IMR-90 (cell line): ENCODE measurements around the gene PSMG3. TPM values are rescaled to one million over a fixed set of nuclear protein-coding genes. Genes with fewer than 3 reads are reported as not detected.

Experiments used
- ATAC-seq: fragments of 200-7000 bp; cut with Tn5 transposase; 2 replicates; pipeline ENCODE4 v1.9.1; 2020; ENCODE audit warnings: low read depth, mild to moderate bottlenecking, moderate library complexity
- BruUV-seq: library from RNA; stranded (reverse); fragments of 400-500 nt; replicated peaks from 2 replicates; lab custom pipeline; 2021; lab: Mats Ljungman, UMichigan
- CTCF ChIA-PET: fragments of 300-600 bp; formaldehyde crosslinking; extraction: SDS; loops from one replicate; lab custom pipeline; 2021; ENCODE audit warnings: antibody characterized with exemption; lab: Yijun Ruan, JAX
- POLR2A ChIA-PET: fragments of 300-600 bp; sonication (Branson Sonifier 250); formaldehyde crosslinking; loops from one replicate; lab custom pipeline; 2022; ENCODE audit warnings: antibody characterized with exemption; ENCODE audit not compliant: unreplicated experiment; lab: Charles Lee
- DNase-seq: peaks from one replicate; pipeline ENCODE4 v3.0.0; 2013
- H2AFZ ChIP-seq: replicated peaks from 2 replicates; pipeline ENCODE3; 2013; ENCODE audit warnings: low read length, mild to moderate bottlenecking; ENCODE audit not compliant: poor library complexity
- H2AK5ac ChIP-seq: 2 replicates; pipeline ENCODE4 v1.6.1; 2013; ENCODE audit warnings: low read depth, low read length, inconsistent platforms
- H2AK9ac ChIP-seq: replicated peaks from 2 replicates; pipeline ENCODE3; 2013; ENCODE audit warnings: mild to moderate bottlenecking, low read depth, low read length, moderate library complexity; ENCODE audit not compliant: poor library complexity
- H2BK120ac ChIP-seq: 2 replicates; pipeline ENCODE4 v1.6.1; 2013; ENCODE audit warnings: low read depth, low read length, inconsistent platforms
- H2BK15ac ChIP-seq: 3 replicates; pipeline ENCODE4 v1.6.1; 2013; ENCODE audit warnings: low read depth, low read length, inconsistent platforms
- H2BK20ac ChIP-seq: 2 replicates; pipeline ENCODE4 v1.6.1; 2013; ENCODE audit warnings: low read depth, mild to moderate bottlenecking, inconsistent platforms, low read length, moderate library complexity
- H2BK5ac ChIP-seq: 2 replicates; pipeline ENCODE4 v1.6.1; 2013; ENCODE audit warnings: mild to moderate bottlenecking, low read depth, low read length, inconsistent platforms; ENCODE audit not compliant: poor library complexity, severe bottlenecking
- H3K14ac ChIP-seq: replicated peaks from 2 replicates; pipeline ENCODE4 v1.6.1; 2013; ENCODE audit warnings: low read depth, low read length, inconsistent platforms
- H3K18ac ChIP-seq: 2 replicates; pipeline ENCODE4 v1.6.1; 2013; ENCODE audit warnings: low read depth, low read length, control low read depth
- H3K23ac ChIP-seq: 2 replicates; pipeline ENCODE4 v1.6.1; 2013; ENCODE audit warnings: low read depth, low read length, inconsistent platforms
- H3K27ac ChIP-seq: 2 replicates; pipeline ENCODE4 v1.5.1; 2013; ENCODE audit warnings: mild to moderate bottlenecking, control low read depth, low read length; ENCODE audit not compliant: insufficient read depth
- H3K27me3 ChIP-seq: 2 replicates; pipeline ENCODE4 v1.6.1; 2013; ENCODE audit warnings: low read length; ENCODE audit not compliant: control insufficient read depth, insufficient read depth
- H3K36me3 ChIP-seq: 2 replicates; pipeline ENCODE4 v1.6.1; 2013; ENCODE audit warnings: low read length, mixed read lengths; ENCODE audit not compliant: control insufficient read depth, insufficient read depth
- H3K4ac ChIP-seq: 2 replicates; pipeline ENCODE4 v1.6.1; 2013; ENCODE audit warnings: low read depth, low read length, inconsistent platforms
- H3K4me1 ChIP-seq: 2 replicates; pipeline ENCODE4 v1.6.1; 2013; ENCODE audit warnings: low read length, mixed read lengths; ENCODE audit not compliant: control insufficient read depth, insufficient read depth
- H3K4me2 ChIP-seq: 2 replicates; pipeline ENCODE4 v1.6.1; 2013; ENCODE audit warnings: low read depth, mild to moderate bottlenecking, control low read depth, low read length, moderate library complexity
- H3K4me3 ChIP-seq: 2 replicates; pipeline ENCODE4 v1.5.1; 2013; ENCODE audit warnings: low read depth, mild to moderate bottlenecking, control low read depth, low read length, moderate library complexity; ENCODE audit not compliant: insufficient read depth
- H3K56ac ChIP-seq: 2 replicates; pipeline ENCODE4 v1.6.1; 2013; ENCODE audit warnings: low read length, inconsistent platforms; ENCODE audit not compliant: insufficient read depth; ENCODE audit errors: extremely low read depth
- H3K79me1 ChIP-seq, 2 experiments: 2 replicates each; pipeline ENCODE4 v1.6.1; 2013; ENCODE audit warnings: low read length in 2 of 2, inconsistent platforms in 1 of 2, low read depth in 1 of 2
- H3K9ac ChIP-seq: 2 replicates; pipeline ENCODE4 v1.6.1; 2013; ENCODE audit warnings: low read depth, low read length, control low read depth
- H3K9me1 ChIP-seq: 2 replicates; pipeline ENCODE4 v1.6.1; 2013; ENCODE audit warnings: low read length, inconsistent platforms; ENCODE audit not compliant: insufficient read depth
- H3K9me3 ChIP-seq: 2 replicates; pipeline ENCODE4 v1.6.1; 2013; ENCODE audit warnings: low read length; ENCODE audit not compliant: control insufficient read depth, insufficient read depth
- H4K20me1 ChIP-seq: 2 replicates; pipeline ENCODE4 v1.6.1; 2013; ENCODE audit warnings: low read length, inconsistent platforms; ENCODE audit not compliant: insufficient read depth
- H4K5ac ChIP-seq: 2 replicates; pipeline ENCODE4 v1.6.1; 2013; ENCODE audit warnings: mild to moderate bottlenecking, low read depth, low read length, control low read depth
- H4K8ac ChIP-seq, 2 experiments: 2 replicates each; pipeline ENCODE4 v1.6.1; 2013; ENCODE audit warnings: low read depth in 2 of 2, low read length in 2 of 2, control low read depth in 1 of 2, inconsistent platforms in 1 of 2
- H4K91ac ChIP-seq: 2 replicates; pipeline ENCODE4 v1.6.1; 2013; ENCODE audit warnings: low read depth, low read length, inconsistent platforms; ENCODE audit not compliant: insufficient read depth
- BHLHE40 ChIP-seq: fragments of 150-350 bp; IDR thresholded peaks from 2 replicates; pipeline ENCODE4 v1.6.1; 2016; ENCODE audit warnings: mild to moderate bottlenecking, low read depth, low read length
- CEBPB ChIP-seq: IDR thresholded peaks from 2 replicates; pipeline ENCODE4 v1.6.1; 2012; ENCODE audit warnings: low read depth, low read length, improper control_type of control experiment
- MAFK ChIP-seq: IDR thresholded peaks from 2 replicates; pipeline ENCODE4 v1.6.1; 2012; ENCODE audit warnings: low read depth, low read length, improper control_type of control experiment
- MAZ ChIP-seq: IDR thresholded peaks from 2 replicates; pipeline ENCODE4 v1.6.1; 2012; ENCODE audit warnings: low read depth, mild to moderate bottlenecking, low read length, improper control_type of control experiment, moderate library complexity, borderline replicate concordance
- MXI1 ChIP-seq: IDR thresholded peaks from 2 replicates; pipeline ENCODE4 v1.6.1; 2012; ENCODE audit warnings: low read depth, mild to moderate bottlenecking, low read length, moderate library complexity, borderline replicate concordance
- NFE2L2 ChIP-seq: fragments of 150-350 bp; IDR thresholded peaks from 2 replicates; pipeline ENCODE4 v1.6.1; 2016; ENCODE audit warnings: low read depth, mild to moderate bottlenecking, low read length
- POLR2A ChIP-seq: IDR thresholded peaks from 2 replicates; pipeline ENCODE4 v1.6.1; 2012; ENCODE audit warnings: mild to moderate bottlenecking, low read depth, low read length
- RFX5 ChIP-seq: IDR thresholded peaks from 2 replicates; pipeline ENCODE4 v1.8.0; 2012; ENCODE audit warnings: low read depth, mild to moderate bottlenecking, low read length, moderate library complexity
- WGBS, 2 experiments: methylation state at CpG; one replicate each; pipeline versions ENCODE4 v1.1.5 to v1.1.7; 2013; ENCODE audit warnings: missing lambda C conversion rate in 2 of 2; ENCODE audit not compliant: insufficient read length in 1 of 2; ENCODE audit errors: extremely low coverage in 2 of 2; 5-methylcytosine and 5-hydroxymethylcytosine counted together
- dilution Hi-C: fragments of 300-500 bp; cut with HindIII; formaldehyde crosslinking; loops from one replicate; pipeline ENCODE4 v1.14.3; 2018; ENCODE audit warnings: low sequenced_read_pairs; ENCODE audit not compliant: unreplicated experiment
- in situ Hi-C: fragments of 300-500 bp; cut with MboI; formaldehyde crosslinking; loops from 3 replicates; pipeline ENCODE4 v1.14.3; 2019; ENCODE audit warnings: low sequenced_read_pairs, inconsistent platforms, mixed read lengths
- intact Hi-C: fragments of 100-400 bp; cut with micrococcal nuclease; formaldehyde crosslinking; loops from 2 replicates; pipeline ENCODE4 v1.10.0; 2022
- polyA plus RNA-seq, 3 experiments: library from polyadenylated mRNA; depleted of rRNA; stranded (reverse); fragments of >200 nt; gene quantifications; 2 replicates each; pipeline ENCODE4 v1.2.3, GENCODE V29; 2012; ENCODE audit warnings: low replicate concordance in 1 of 3
- total RNA-seq: library from RNA; depleted of rRNA; stranded (reverse); fragments of >200 nt; gene quantifications from 2 replicates; pipeline ENCODE4 v1.2.3, GENCODE V29; 2012
- TF ChIP-seq, protein P1 (sequence below): fragments of 150-350 bp; IDR thresholded peaks from 2 replicates; pipeline ENCODE4 v1.6.1; 2016; ENCODE audit warnings: low read depth, mild to moderate bottlenecking, low read length, moderate library complexity, borderline replicate concordance
- TF ChIP-seq, protein P2 (sequence below): conservative IDR thresholded peaks from 2 replicates; pipeline ENCODE4 v1.5.1; 2012; ENCODE audit warnings: mild to moderate bottlenecking, low read depth, low read length, improper control_type of control experiment

PSMG3 gene
- total and polyA plus RNA-seq, 2 of the 4 experiments (the other 2 are of a cell fraction): 37.3 to 54.1 TPM

DNA sequence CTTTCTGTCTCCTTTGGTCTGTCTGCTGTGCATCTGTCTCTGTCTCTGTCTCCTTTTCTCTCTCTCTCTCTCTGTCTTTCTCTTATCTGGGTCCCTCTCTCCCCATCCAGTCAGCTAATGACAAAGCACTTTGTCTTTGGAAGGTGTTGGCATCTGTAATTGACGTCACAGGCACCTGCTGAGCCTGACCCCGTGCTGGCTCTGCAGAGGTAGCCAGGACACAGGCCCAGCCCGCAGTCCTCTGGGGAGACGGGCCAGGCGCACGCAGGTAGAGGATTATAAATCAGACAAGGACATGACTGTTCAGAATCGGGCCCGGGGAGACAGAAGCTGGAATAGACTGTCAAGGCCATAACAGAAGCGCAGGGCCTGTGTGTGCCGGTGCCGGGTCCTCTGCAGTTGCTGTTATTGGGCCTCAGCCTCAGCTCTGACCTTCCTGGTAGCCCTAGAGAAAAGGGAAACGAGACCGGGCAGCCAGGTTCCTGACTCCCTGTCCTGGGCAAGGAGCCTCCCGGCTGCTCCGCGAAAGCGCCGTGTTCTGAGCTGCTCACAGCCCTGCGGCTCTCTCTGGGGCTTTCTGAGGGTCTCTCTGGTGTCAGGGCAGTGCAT is 10.7 kb upstream of the PSMG3 start:
- dilution Hi-C loops (no loop called here), in situ Hi-C loops (loop anchor here (10.0 kb wide), 1 partner anchor 764 kb away; no protein-coding TSS in a partner anchor), intact Hi-C loops (no loop called here)
- Histone ChIP-seq H3K27me3 (no peaks in the 10 kb centered on the region), H2AK5ac (no peak overlapping the region), H4K91ac (no peak overlapping the region), H2BK20ac (no peak overlapping the region), H4K5ac (no peak overlapping the region), H2AFZ (no peak overlapping the region), H3K56ac (no peak overlapping the region), H2BK5ac (no peak overlapping the region), H3K23ac (no peak overlapping the region), H4K8ac (no peak overlapping the region), H3K79me1 (no peaks in the 10 kb centered on the region), H3K4me3 (no peak overlapping the region), H3K4ac (no peak overlapping the region), H3K4me1 (no peaks in the 10 kb centered on the region), H3K9ac (no peak overlapping the region), H3K4me2 (no peak overlapping the region), H3K18ac (no peak overlapping the region), H2AK9ac (no peak overlapping the region), H3K9me3 (no peaks in the 10 kb centered on the region), H3K36me3 (no peaks in the 10 kb centered on the region), H2BK15ac (no peak overlapping the region), H4K20me1 (no peaks in the 10 kb centered on the region), H2BK120ac (no peak overlapping the region), H3K27ac (no peak overlapping the region), H3K9me1 (no peaks in the 10 kb centered on the region), H3K14ac (no peak overlapping the region)
- no peak for TF ChIP-seq BHLHE40
- TF ChIP-seq NFE2L2: no peak
- TF ChIP-seq RFX5: no peak
- TF ChIP-seq MXI1: no peak
- no peak for TF ChIP-seq POLR2A
- TF ChIP-seq MAFK: no peak
- TF ChIP-seq, protein P1, sequence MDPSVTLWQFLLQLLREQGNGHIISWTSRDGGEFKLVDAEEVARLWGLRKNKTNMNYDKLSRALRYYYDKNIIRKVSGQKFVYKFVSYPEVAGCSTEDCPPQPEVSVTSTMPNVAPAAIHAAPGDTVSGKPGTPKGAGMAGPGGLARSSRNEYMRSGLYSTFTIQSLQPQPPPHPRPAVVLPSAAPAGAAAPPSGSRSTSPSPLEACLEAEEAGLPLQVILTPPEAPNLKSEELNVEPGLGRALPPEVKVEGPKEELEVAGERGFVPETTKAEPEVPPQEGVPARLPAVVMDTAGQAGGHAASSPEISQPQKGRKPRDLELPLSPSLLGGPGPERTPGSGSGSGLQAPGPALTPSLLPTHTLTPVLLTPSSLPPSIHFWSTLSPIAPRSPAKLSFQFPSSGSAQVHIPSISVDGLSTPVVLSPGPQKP: no peak
- no peak for TF ChIP-seq MAZ
- TF ChIP-seq CEBPB: no peak
- TF ChIP-seq, protein P2, sequence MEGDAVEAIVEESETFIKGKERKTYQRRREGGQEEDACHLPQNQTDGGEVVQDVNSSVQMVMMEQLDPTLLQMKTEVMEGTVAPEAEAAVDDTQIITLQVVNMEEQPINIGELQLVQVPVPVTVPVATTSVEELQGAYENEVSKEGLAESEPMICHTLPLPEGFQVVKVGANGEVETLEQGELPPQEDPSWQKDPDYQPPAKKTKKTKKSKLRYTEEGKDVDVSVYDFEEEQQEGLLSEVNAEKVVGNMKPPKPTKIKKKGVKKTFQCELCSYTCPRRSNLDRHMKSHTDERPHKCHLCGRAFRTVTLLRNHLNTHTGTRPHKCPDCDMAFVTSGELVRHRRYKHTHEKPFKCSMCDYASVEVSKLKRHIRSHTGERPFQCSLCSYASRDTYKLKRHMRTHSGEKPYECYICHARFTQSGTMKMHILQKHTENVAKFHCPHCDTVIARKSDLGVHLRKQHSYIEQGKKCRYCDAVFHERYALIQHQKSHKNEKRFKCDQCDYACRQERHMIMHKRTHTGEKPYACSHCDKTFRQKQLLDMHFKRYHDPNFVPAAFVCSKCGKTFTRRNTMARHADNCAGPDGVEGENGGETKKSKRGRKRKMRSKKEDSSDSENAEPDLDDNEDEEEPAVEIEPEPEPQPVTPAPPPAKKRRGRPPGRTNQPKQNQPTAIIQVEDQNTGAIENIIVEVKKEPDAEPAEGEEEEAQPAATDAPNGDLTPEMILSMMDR: no peak
- BruUV-seq: no TSS peak
- ATAC-seq: no peak
- CTCF ChIA-PET: no interaction called here
- POLR2A ChIA-PET: no interaction called here
- WGBS, 2 experiments: 85% methylated on average over 13 of the region's 19 CpGs; no CpG with 5 or more reads in 1 of the 2 experiments
- DNase-seq: no peak
